CD4-positive, alpha-beta T cell treated with Interleukin-15 for 1 hour (primary cell): Measurements from ENCODE around the gene INSC.
"Not testable (repeated sequence)": the region's sequence is repeated elsewhere in the genome, so short reads cannot be mapped to it uniquely, and the experiment has no call there.

Experiments
- DNase-seq: peaks from one replicate; pipeline ENCODE4 v3.0.0-alpha.2; 2020

Gene INSC

DNA sequence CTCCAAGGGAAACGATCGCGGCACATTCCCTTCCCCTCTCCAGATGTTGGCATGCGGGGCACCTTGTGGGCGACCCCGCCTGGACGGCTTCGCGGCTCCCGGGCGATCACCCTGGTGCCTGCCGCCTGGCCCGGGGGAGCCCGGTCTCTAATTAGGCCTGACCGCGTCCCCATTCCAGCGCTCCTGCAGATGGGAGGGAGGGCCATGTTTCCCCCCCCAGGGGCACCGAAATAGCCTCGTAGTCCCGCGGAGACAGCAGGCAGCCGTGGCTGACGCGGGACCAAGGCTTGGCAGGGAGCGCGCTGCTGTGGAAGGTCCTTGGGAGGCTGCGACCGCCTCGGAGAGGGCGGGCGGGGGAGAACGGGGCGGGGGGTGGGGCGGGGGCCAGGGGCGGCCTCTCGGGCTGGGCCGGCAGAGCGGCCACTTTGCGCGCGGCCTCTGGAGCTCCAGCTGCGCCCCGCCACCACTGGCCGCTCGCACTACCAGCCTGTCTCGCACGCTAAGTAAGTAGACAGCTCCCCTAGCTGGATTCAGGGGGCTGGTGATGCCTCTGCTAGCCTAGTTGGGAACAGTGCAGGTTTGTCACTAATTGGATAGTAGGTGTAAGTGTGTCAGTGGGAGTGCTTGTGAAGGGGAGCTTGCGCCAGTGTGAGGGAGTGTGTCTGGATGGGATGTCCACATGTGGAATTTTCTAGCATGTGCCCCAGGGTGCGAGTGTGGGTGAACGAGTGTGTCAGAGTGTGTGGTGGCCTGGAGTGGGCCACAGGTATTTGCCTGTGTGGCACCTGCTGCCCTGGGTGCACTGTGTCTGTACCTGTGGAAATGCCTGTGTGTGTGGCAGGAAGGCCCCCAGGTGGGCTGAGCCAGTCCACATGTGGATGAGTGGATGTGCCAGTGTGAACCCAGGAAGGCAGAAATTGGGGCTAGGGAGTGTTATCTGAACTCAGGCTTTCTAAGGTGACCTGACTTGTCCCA, at the start of gene INSC:
Gene INSC, plus strand, starts transcription at position 423 of the 975 bp plus-strand sequence. CDS start 34,252 bp downstream, outside the sequence.
- no peak for DNase-seq

GRCh38 chr11:15069751-15070150, 45.0 kb upstream of the INSC start:
- DNase-seq, result not testable (repeated sequence)

DNA sequence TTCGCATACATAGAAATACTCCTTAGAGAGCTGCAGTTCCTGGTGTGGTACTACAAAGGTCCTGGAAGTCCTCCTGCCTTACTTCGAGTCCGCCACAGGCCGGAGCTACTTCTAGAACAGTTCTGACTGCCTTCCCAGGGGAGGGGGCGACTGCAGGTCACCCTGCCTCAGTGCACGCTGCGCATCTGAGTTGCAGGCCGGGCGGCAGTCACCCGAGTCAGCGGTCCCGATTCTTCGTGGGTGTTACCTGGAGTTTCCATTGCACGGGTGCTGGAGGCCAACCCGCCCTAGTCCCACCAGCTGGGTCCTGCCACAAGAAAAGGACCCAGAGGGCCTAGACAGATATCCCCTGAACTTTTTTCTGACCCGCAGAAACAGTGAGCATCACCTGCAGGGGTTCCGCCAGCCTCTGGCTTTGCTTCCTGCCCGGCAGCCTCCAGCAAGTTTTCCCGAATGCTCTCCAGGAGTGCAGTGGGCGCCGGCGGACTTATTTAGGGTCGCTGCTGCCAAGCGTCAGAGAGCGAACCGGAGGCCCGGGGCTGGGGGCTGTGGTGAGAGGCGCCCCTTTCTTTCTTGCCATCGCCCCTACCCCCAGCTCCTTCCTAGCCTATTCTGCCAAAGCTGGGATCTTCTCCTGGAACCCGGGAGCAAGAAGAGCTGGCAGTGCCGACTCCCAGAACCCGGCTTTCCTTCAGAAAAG, 43.0 kb upstream of the INSC start:
- no peak for DNase-seq

GRCh38 chr11:15072551-15073143, 42.1 kb upstream of the INSC start:
- no peak for DNase-seq

GRCh38 chr11:15073361-15074205, 41.1 kb upstream of the INSC start, which contains the start of gene CALCB:
CALCB (plus strand) TSS chr11:15073593; CDS start chr11:15074719, 1,126 bp downstream.
- no peak for DNase-seq

GRCh38 chr11:15074206-15075161, 40.2 kb upstream of the INSC start:
- peak; percentile 68 for DNase-seq

DNA sequence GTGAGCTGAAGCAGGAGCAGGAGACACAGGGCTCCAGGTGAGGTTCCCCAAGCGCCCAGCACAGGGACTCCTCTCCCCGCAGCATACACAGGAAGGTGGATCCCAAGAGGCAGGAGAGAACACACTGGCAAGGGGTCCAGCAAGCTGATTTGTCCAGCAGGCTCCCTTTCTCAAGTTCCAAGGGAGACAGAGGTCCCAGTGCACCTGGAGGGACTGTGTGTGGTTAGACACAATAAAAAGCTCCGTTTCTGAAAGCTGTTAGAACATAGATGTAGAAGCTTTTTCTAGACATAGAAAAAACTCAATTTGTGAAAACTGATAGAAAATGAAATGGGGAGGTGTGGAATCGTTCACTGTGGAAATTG, 39.6 kb upstream of the INSC start:
- no peak for DNase-seq

- no peak for DNase-seq
These were observed 23.5 kb upstream of the INSC start for GRCh38 chr11:15091175-15091574.

- no peak for DNase-seq
These were observed 23.1 kb upstream of the INSC start for GRCh38 chr11:15091625-15092024.

DNA sequence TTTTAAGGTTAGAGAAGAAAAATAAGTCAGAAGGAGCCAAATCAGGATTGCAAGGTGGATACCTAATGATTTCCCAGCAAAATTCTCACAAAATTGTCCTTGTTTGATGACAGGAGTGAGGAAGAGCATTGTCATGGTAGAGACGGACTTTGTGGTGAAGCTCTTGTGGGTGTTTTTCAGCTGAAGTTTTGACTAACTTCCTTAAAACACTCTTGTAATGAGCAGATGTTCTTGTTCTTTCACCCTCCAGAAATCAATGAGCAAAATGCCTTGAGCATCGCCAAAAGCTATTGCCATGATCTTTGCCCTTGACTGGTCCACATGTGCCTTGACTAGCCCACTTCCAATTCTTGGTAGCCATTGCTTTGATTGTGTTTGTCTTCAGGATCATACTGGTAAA, 21.3 kb upstream of the INSC start:
- no peak for DNase-seq

DNA sequence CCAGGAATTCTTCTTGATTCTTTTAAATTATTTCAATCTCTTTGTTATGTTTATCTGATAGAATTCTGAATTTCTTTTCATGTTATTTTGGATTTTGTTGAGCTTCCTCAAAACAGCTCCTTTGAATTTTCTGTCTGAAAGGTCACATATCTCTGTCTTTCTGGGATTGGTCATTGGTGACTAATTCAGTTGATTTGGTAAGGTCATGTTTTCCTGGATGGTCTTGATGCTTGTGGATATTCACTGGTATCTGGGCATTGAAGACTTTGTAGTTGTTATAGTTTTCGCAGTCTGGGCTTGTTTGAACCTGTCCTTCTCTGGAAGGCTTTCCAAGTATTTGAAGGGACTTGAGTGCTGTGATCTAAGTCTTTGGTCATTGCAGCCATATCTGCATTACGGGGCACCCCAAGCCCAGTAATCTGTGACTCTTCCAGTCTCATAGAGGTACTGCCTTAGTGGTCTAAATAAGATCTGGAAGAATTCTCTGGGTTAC, 18.9 kb upstream of the INSC start:
- DNase-seq, result no peak

GRCh38 chr11:15097411-15097810, 17.3 kb upstream of the INSC start:
- DNase-seq, result no peak

GRCh38 chr11:15099267-15099666, 15.5 kb upstream of the INSC start:
- DNase-seq, result no peak

DNA sequence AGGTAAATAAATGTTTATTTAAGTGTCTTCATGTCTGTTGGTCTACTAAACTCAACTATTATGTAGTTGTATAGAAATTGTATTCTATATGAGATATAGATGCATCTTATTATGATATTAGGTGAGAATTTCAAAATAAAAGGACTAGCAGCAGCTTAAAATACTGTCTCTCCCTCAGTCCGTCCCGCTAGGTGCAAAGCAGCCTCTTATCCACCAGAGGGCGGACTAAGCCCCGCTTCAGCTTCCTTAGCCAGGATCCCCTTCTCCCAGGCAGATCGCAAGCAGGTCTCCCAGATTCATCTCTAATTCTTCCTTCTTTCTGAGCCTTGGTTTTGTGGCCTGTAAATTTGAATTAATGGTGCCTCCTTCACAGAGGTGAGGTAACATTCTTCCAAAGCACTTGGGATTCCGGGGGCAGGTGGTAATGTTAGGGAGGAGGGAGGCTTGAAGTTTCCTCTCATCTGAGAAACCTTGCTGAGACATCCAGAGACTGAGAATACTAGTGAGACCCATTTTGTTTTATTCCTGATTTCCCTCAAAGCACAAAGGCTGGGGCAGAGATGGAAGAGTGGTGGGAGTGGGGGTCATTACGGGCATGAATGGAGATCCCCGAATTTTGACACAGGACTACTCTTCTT, 13.5 kb upstream of the INSC start:
- DNase-seq, result peak; percentile 44

DNA sequence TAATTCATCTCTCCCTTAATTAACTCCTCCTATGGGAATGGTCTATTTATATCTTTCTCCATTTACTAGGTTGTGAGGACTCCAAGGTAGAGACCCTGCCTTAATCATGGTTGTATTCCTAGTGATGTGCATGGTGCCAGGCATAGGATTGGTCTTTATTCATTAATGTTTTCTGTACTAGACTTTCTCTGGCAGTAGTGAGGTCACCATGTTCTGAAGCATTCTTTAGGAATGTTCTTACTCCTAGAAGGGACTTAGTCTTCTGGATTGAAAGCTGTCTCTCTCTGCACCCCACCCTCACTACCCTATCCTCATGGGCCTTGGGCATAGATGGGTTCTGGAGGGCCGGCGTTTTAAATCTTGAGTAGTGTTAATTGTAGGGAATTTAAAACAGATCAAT, 10.6 kb upstream of the INSC start:
- DNase-seq, result no peak

DNA sequence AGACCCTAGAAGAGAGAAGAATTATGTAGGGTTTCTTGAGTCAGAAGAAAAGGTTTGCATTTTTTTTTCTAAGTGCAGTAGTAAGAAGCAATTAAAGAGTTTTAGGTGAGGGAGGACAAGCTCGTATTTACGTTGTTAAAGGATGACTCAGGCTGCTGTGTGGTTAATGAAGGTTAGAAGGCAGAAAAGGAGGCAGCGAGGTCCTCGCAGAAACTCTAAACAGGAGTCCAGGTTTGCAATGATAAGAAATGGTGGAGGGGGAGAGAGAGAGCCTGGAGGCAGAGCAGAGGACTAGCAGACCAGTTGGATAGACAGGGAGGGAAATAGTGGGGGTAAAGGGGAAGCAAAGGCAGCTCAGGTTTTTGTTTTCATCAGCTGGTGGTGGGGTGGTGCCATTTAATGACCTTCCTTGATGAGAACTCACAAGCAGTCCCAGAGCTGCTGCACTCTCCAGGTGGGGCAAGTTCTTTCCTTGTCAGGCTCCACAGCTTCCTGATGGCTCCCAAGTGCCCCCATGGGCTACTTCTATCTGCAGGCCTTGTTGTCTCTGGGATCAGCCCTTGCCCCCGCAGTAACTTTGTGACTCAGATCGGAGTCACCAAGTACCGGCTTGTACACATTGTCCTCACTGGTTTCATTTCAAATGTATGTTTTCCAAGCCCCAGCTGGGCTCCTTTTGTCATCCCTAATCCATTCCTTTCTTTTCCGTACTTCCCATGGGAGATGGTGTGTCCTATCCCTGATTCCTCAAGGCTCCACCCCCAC, 8.3 kb upstream of the INSC start:
- DNase-seq, result no peak

GRCh38 chr11:15107730-15108515, 6.8 kb upstream of the INSC start:
- DNase-seq, result no peak

- DNase-seq, result no peak
These were observed 6.1 kb upstream of the INSC start for GRCh38 chr11:15108592-15109130.

DNA sequence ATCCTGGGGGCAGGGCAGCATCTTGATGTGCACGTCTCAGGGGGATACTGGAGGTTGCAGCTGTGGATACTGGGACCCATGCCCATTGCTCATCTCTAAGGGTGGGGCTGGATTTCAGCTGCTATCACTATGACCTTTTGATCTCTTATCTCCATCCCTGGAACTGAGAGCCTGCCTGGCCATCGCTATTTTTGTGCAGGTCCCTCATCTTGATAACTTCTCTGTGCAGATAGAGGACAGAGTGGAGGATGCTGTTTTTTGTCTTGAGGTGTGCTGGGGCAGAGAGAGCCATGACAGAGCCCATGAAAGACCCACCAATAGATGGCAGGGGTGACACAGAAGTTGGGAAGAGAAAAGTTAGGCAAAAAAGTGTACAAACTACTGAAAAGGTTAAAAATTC, 5.1 kb upstream of the INSC start:
- DNase-seq, result no peak
